Trophoblast cell (in vitro differentiated cells and primary cell): Measurements from ENCODE around the gene CCDC57.

Source experiments
- DNase-seq, 2 donors: peaks; one replicate each; pipeline ENCODE4 v3.0.0-alpha.2; 2016
- H2AFZ ChIP-seq: 2 replicates; pipeline ENCODE4 v1.6.1; 2013; ENCODE audit warnings: low read length, moderate library complexity, mild to moderate bottlenecking; ENCODE audit not compliant: insufficient read depth, poor library complexity
- H2AK5ac ChIP-seq: 2 replicates; pipeline ENCODE4 v1.6.1; 2013; ENCODE audit warnings: mild to moderate bottlenecking, low read length
- H2BK120ac ChIP-seq: 2 replicates; pipeline ENCODE4 v1.6.1; 2013; ENCODE audit warnings: low read length, mild to moderate bottlenecking, moderate library complexity; ENCODE audit not compliant: insufficient read depth, poor library complexity
- H2BK12ac ChIP-seq: 2 replicates; pipeline ENCODE4 v1.6.1; 2013; ENCODE audit warnings: mild to moderate bottlenecking, low read length, moderate library complexity
- H2BK5ac ChIP-seq: 2 replicates; pipeline ENCODE4 v1.6.1; 2013; ENCODE audit warnings: low read length, low read depth, moderate library complexity, mild to moderate bottlenecking; ENCODE audit not compliant: poor library complexity
- H3K14ac ChIP-seq: 2 replicates; pipeline ENCODE4 v1.6.1; 2013; ENCODE audit warnings: mild to moderate bottlenecking, low read length
- H3K18ac ChIP-seq: 2 replicates; pipeline ENCODE4 v1.6.1; 2013; ENCODE audit warnings: mild to moderate bottlenecking, low read length
- H3K23ac ChIP-seq: 2 replicates; pipeline ENCODE4 v1.6.1; 2013; ENCODE audit warnings: low read length
- H3K27ac ChIP-seq: 2 replicates; pipeline ENCODE4 v1.5.1; 2013; ENCODE audit warnings: low read depth, mild to moderate bottlenecking, inconsistent platforms, low read length, moderate library complexity
- H3K27me3 ChIP-seq: 2 replicates; pipeline ENCODE4 v1.6.1; 2013; ENCODE audit warnings: inconsistent platforms, mild to moderate bottlenecking, low read length, moderate library complexity; ENCODE audit not compliant: insufficient read depth
- H3K36me3 ChIP-seq, 2 experiments: 1 replicate in 1 of 2; 2 replicates in 1 of 2; pipeline ENCODE4 v1.6.1; 2013; ENCODE audit warnings: low read length in 2 of 2, mild to moderate bottlenecking in 2 of 2, moderate library complexity in 1 of 2; ENCODE audit not compliant: insufficient read depth in 2 of 2, control insufficient read depth in 1 of 2
- H3K4ac ChIP-seq: 2 replicates; pipeline ENCODE4 v1.6.1; 2013; ENCODE audit warnings: low read depth, mild to moderate bottlenecking, low read length, moderate library complexity
- H3K4me1 ChIP-seq, 2 experiments: 1 replicate in 1 of 2; 2 replicates in 1 of 2; pipeline ENCODE4 v1.6.1; 2013; ENCODE audit warnings: low read length in 2 of 2, mild to moderate bottlenecking in 2 of 2, moderate library complexity in 1 of 2; ENCODE audit not compliant: insufficient read depth in 2 of 2, control insufficient read depth in 1 of 2
- H3K4me2 ChIP-seq: 2 replicates; pipeline ENCODE4 v1.6.1; 2013; ENCODE audit warnings: inconsistent platforms, mild to moderate bottlenecking, low read length, moderate library complexity
- H3K4me3 ChIP-seq: 2 replicates; pipeline ENCODE4 v1.5.1; 2013; ENCODE audit warnings: mild to moderate bottlenecking, low read depth, low read length, inconsistent platforms
- H3K79me1 ChIP-seq: one replicate; pipeline ENCODE4 v1.6.1; 2013; ENCODE audit warnings: low read length
- H3K79me2 ChIP-seq: 2 replicates; pipeline ENCODE4 v1.6.1; 2013; ENCODE audit warnings: low read length, mild to moderate bottlenecking; ENCODE audit not compliant: control insufficient read depth, insufficient read depth, poor library complexity
- H3K9ac ChIP-seq: 2 replicates; pipeline ENCODE4 v1.6.1; 2013; ENCODE audit warnings: mild to moderate bottlenecking, low read length
- H3K9me3 ChIP-seq: 2 replicates; pipeline ENCODE4 v1.6.1; 2013; ENCODE audit warnings: low read depth, mild to moderate bottlenecking, control low read depth, inconsistent platforms, low read length; ENCODE audit not compliant: insufficient read depth
- H4K12ac ChIP-seq: 2 replicates; pipeline ENCODE4 v1.6.1; 2013; ENCODE audit warnings: low read depth, mild to moderate bottlenecking, low read length, moderate library complexity
- H4K8ac ChIP-seq: 2 replicates; pipeline ENCODE4 v1.6.1; 2013; ENCODE audit warnings: low read depth, mild to moderate bottlenecking, low read length, moderate library complexity
- H4K91ac ChIP-seq: one replicate; pipeline ENCODE4 v1.6.1; 2013; ENCODE audit warnings: low read depth, mild to moderate bottlenecking, low read length, moderate library complexity
- WGBS: extraction: QIAGEN DNeasy Blood & Tissue Kit; methylation state at CpG from one replicate; pipeline ENCODE4 v1.1.7; 2013; ENCODE audit warnings: missing lambda C conversion rate; ENCODE audit not compliant: insufficient read length, insufficient coverage; ENCODE audit errors: extremely low coverage; 5-methylcytosine and 5-hydroxymethylcytosine counted together

Gene CCDC57

DNA sequence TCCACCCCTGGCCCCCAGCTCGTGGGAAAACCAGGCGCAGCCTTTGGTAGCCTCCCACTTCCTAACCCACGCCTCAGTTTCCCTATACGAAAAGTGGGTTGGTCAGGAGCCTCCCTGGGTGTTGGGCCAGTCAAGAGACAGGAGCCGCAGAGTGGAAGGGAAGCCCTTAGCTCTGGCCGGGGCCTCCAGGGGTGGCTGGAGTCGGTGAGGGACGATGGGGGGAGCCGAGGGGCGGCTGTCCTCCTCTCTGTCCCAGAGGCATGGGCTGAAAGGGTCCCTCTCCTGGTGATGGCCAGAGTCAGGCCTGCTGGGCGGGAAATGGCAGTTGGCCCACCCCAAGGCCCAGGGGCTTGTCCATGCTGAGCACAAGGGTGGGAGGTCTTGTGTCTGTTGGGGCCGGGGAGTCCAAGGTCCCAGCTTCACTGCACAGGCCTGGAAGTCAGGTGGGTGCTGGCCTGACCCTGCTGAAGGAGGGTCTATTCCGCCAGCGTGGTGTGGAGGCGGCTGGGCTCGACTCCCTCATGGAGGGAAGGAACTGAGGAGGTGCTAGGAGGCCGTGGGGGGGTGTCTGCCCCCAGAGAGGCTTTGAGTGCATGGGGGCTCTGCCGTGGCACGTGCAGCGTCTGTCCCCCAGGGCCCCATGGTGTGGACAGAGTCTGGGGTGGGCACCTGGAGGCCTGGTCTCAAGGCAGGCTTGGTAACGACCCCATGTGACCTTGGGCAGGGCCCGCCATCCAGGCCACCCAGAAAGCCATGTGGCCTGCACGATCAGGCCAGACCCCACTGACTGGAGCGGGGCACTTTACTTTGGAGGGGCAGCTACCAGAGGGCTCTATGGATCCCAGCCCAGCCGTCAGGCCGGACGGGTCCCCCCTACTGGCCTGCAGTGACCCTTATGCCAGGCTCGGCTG is 17.3 kb upstream of the CCDC57 start:
- peak overlapping the region; percentile 37 for H3K14ac ChIP-seq
- peak overlapping the region; percentile 2 for H2BK120ac ChIP-seq
- H3K4me2 ChIP-seq: peak overlapping the region; percentile 93
- peaks cover 0 to 3% of the 10 kb centered on the region in 2 experiments for H3K36me3 ChIP-seq
- H3K4me3 ChIP-seq: peak overlapping the region; percentile 71
- peak overlapping the region; percentile 40 for H4K12ac ChIP-seq
- peaks cover 16% of the 10 kb centered on the region for H3K79me2 ChIP-seq
- H3K9me3 ChIP-seq: peaks cover 3% of the 10 kb centered on the region
- no peak overlapping the region for H2AFZ ChIP-seq
- H2BK12ac ChIP-seq: peak overlapping the region; percentile 12
- WGBS: no CpG with 5 or more reads among the region's 28 CpGs
- no peak overlapping the region for H2BK5ac ChIP-seq
- peak overlapping the region; percentile 40 for H3K18ac ChIP-seq
- peaks cover 15% of the 10 kb centered on the region for H3K27me3 ChIP-seq
- peaks cover 32 to 47% of the 10 kb centered on the region in 2 experiments for H3K4me1 ChIP-seq
- no peak overlapping the region for H3K9ac ChIP-seq
- no peak overlapping the region for H3K23ac ChIP-seq
- H3K4ac ChIP-seq: peak overlapping the region; percentile 66
- no peak overlapping the region for H3K27ac ChIP-seq
- peak in 1 of 2 donors; percentile 36 for DNase-seq
- peak overlapping the region; percentile 2 for H4K8ac ChIP-seq
- H3K79me1 ChIP-seq: peaks cover 21% of the 10 kb centered on the region
- H4K91ac ChIP-seq: peak overlapping the region; percentile 70
- H2AK5ac ChIP-seq: peak overlapping the region; percentile 82

DNA sequence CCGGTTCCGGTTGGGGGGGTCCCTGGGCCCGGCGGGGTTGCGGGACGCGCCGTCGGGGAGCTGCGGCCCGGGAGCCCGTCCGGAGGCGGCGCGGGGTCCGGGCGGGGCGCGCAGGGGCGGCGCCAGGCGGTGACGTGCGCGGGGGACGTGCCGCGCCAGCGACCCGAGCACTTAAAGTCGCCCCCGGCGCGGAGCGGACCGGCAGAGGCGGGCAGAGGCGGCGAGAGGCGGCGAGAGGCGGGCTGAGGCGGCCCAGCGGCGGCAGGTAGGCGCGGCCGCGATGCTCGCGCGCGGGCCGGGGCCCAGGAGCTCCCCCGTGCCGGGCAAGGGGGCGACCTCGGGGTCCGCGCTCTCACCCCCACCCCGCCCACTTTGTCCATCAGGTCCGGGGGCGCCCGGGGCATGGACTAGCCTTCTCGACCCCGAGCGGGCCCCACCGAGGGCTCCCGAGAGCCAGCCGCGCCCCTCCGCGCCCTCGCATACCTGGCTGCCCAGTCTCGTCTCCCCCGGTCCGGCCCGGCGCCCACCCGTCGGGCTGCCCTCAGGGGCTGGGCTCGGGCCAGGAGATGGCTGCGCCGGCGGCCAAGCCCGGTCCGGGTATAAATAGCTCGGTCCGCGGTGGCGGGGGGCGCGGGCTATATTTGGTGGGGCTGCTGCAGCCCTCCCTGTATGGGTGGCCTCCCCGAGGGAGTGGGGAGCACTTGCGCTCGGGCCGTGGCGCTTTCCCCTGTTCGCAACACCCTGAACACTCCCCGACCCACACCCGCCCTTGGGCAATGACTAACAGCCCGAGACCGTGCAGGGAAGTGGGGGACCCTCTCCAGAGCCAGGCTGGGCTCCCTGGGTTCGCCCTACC is 16.4 kb upstream of the CCDC57 start, which contains the start of gene SLC16A3:
Gene SLC16A3 (plus strand): TSS at position 201 of the 856 bp plus-strand sequence. CDS start 6,967 bp downstream, outside the sequence.
- Histone ChIP-seq H3K79me1 (peaks cover 15% of the 10 kb centered on the region), H3K79me2 (peaks cover 12% of the 10 kb centered on the region)

DNA sequence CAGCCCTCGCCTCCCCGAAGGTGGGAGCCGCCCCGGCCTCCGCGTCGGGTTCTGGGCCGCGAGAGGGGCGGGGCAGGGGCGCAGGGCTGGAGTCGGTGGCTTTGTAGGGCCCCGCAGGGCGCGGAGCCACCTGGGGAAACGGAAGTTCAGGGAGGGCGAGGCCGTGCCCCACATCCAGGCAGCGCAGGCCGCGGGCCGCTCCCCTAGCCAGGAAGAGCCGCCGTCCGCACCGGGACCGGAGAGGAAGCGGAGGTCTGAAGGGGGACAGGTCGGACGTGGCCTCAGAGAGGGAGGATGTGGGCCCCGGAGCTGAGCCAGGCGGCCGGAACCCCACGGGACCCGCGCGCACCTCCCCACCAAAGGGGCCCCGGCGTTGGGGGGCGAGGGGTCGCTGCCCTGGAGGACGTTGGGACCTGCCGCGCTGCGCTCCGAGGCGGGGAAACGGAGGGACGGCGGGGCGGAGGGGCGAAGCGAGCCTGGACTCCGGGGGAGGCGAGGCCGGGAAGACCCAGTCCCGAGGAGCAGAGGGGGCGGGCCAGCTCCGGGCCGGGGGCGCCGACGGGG is 15.7 kb upstream of the CCDC57 start:
- H3K4me3 ChIP-seq: peak overlapping the region; percentile 62
- no CpG with 5 or more reads among the region's 63 CpGs for WGBS
- no peak overlapping the region for H3K23ac ChIP-seq
- peak overlapping the region; percentile 33 for H2AFZ ChIP-seq
- peaks cover 0 to 2% of the 10 kb centered on the region in 2 experiments for H3K36me3 ChIP-seq
- H3K18ac ChIP-seq: peak overlapping the region; percentile 48
- peaks cover 12% of the 10 kb centered on the region for H3K79me2 ChIP-seq
- H3K14ac ChIP-seq: peak overlapping the region; percentile 54
- H3K9me3 ChIP-seq: peaks cover 3% of the 10 kb centered on the region
- peak overlapping the region; percentile 28 for H3K4ac ChIP-seq
- peak overlapping the region; percentile 72 for H2BK120ac ChIP-seq
- no peak overlapping the region for H3K9ac ChIP-seq
- H2AK5ac ChIP-seq: peak overlapping the region; percentile 60
- peak overlapping the region; percentile 47 for H2BK12ac ChIP-seq
- peak in 1 of 2 donors; percentile 34 for DNase-seq
- peaks cover 22 to 37% of the 10 kb centered on the region in 2 experiments for H3K4me1 ChIP-seq
- H3K27me3 ChIP-seq: peaks cover 15% of the 10 kb centered on the region
- peak overlapping the region; percentile 87 for H4K91ac ChIP-seq
- H2BK5ac ChIP-seq: no peak overlapping the region
- H3K4me2 ChIP-seq: peak overlapping the region; percentile 93
- peaks cover 15% of the 10 kb centered on the region for H3K79me1 ChIP-seq
- H3K27ac ChIP-seq: no peak overlapping the region
- H4K12ac ChIP-seq: peak overlapping the region; percentile 28
- peak overlapping the region; percentile 77 for H4K8ac ChIP-seq

More for the DNA sequence above, 16.4 kb upstream of the CCDC57 start, which contains the start of gene SLC16A3:
- Histone ChIP-seq H3K18ac (peak within 1 kb of the TSS; percentile 65), H3K27me3 (peaks cover 15% of the 10 kb centered on the region), H3K4me2 (peak within 1 kb of the TSS; percentile 93), H3K36me3 (peaks cover 0 to 3% of the 10 kb centered on the region in 2 experiments), H3K23ac (no peak within 1 kb of the TSS), H2AK5ac (peak within 1 kb of the TSS; percentile 82), H3K4ac (peak within 1 kb of the TSS; percentile 28), H4K91ac (peak within 1 kb of the TSS; percentile 87), H4K8ac (peak within 1 kb of the TSS; percentile 77), H3K4me1 (peaks cover 23 to 38% of the 10 kb centered on the region in 2 experiments), H2AFZ (peak within 1 kb of the TSS; percentile 33), H3K9me3 (peaks cover 3% of the 10 kb centered on the region), H3K14ac (peak within 1 kb of the TSS; percentile 54), H3K27ac (no peak within 1 kb of the TSS), H3K4me3 (peak within 1 kb of the TSS; percentile 71), H2BK5ac (no peak within 1 kb of the TSS), H2BK120ac (peak within 1 kb of the TSS; percentile 72), H4K12ac (peak within 1 kb of the TSS; percentile 32), H2BK12ac (peak within 1 kb of the TSS; percentile 47), H3K9ac (peak within 1 kb of the TSS; percentile 37)
- WGBS: no CpG with 5 or more reads among the region's 105 CpGs
- peak; percentile 45 to 79 for DNase-seq
